ENCODE data around the gene RAET1L. TPM values are rescaled to one million over a fixed set of nuclear protein-coding genes. Genes with fewer than 3 reads are reported as not detected.

RAET1L gene
- total and polyA plus RNA-seq, 10 of the 15 experiments (the other 5 are each of a cell fraction or from before 2014, with no cell fraction given) = not detected

DNA sequence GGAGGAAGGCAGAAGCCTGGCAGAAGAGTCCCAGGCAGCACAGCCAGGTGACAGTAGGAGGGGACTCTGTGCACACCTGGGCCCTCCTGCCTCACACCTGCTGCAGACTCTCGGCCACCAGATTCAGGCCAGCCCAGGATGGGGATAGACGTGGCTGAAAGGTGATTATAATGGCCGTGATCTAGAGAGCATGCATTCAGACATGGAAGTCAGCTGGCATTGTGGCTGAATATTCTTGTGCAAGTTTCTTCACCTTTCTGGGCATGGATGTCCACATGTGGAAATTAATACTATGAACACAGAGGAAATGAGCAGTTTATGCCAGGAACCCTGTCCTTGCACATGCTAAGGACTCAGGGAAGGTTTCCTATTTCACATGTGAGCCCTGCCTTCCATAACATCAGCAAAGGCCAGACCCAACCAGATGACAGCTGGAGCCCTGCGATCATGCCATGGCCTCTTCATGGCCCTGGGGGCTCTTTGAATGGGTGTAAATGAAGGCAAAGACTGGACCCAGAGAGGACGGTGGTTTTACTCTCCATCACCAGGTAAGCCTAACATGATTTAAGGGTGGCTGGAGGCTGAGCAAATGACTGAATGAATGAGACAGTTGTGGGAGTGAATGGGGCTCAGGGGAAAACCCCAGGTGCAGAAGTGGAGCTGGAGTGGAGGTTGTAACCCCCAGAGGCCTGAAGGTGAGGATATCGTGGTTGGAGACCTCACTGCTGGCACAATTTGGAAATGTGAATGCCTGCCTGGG lies 2.7 kb upstream of the RAET1L start:
- intact Hi-C loops (cut with micrococcal nuclease; ENCODE audit: unreplicated experiment) (no loop called here), in situ Hi-C loops (cut with MboI) (no loop called here)
- FAIRE-seq (no peak), ATAC-seq (no peak), DNase-seq (ENCODE audit: low read depth, low spot score) (no peak)
- no TSS peak for BruUV-seq (replicated peaks)
- H3K79me2 ChIP-seq (ENCODE audit: control insufficient read depth, insufficient read depth, low read length) = no peaks in the 10 kb centered on the region
- H3K27me3 ChIP-seq (replicated peaks in 1 of 2; ENCODE audit: control insufficient read depth in 2 of 2, insufficient read depth in 2 of 2, low read length in 1 of 2) = peaks cover 0 to 14% of the 10 kb centered on the region in 2 experiments; a peak in 3 of 4 replicates
- H3K9me3 ChIP-seq (replicated peaks; ENCODE audit: control insufficient read depth, insufficient read depth, low read length) = no peaks in the 10 kb centered on the region
- H3K27ac ChIP-seq (ENCODE audit: control insufficient read depth, insufficient read depth) = no peak overlapping the region
- no peak overlapping the region for H3K4me2 ChIP-seq (ENCODE audit: control insufficient read depth, insufficient read depth)
- no peaks in the 10 kb centered on the region; the same call in 1 of the 2 replicates for H3K4me1 ChIP-seq (ENCODE audit: control insufficient read depth, insufficient read depth, low read length)
- ChIA-PET RAD21 (ENCODE audit: unreplicated experiment) (no interaction called here), CTCF (no interaction called here), SMC1A (ENCODE audit: uncharacterized antibody, unreplicated experiment) (no interaction called here), POLR2A (no interaction called here)
- no peaks in the 10 kb centered on the region for H3K36me3 ChIP-seq (ENCODE audit: control insufficient read depth in 2 of 2, insufficient read depth in 2 of 2, low read length in 1 of 2)
- 16% methylated on average over 6 of the region's 6 CpGs for WGBS (ENCODE audit: insufficient coverage, insufficient replicate concordance, low lambda C conversion rate, missing lambda C conversion rate)
- H2AFZ ChIP-seq (ENCODE audit: control insufficient read depth, low read depth, low read length) = no peak overlapping the region
- no peak overlapping the region for H3K4me3 ChIP-seq
- TF ChIP-seq POLR2A (IDR thresholded peaks at IDR 0.05; ENCODE audit: low read depth, low read length) = no peak
- TF ChIP-seq HDGF (IDR thresholded peaks at IDR 0.05) = no peak
- no peak for TF ChIP-seq NFYA (IDR thresholded peaks at IDR 0.05; ENCODE audit: borderline replicate concordance, low read depth, low read length)
- no peak for TF ChIP-seq IKZF2 (IDR thresholded peaks at IDR 0.05)
- TF ChIP-seq MTA3 (IDR thresholded peaks at IDR 0.05; ENCODE audit: borderline replicate concordance, low read length) = no peak
- no peak for TF ChIP-seq TARDBP (IDR thresholded peaks at IDR 0.05; ENCODE audit: borderline replicate concordance)
- no peak for TF ChIP-seq BRCA1 (IDR thresholded peaks at IDR 0.05; ENCODE audit: low read depth, low read length)
- TF ChIP-seq, protein P1, sequence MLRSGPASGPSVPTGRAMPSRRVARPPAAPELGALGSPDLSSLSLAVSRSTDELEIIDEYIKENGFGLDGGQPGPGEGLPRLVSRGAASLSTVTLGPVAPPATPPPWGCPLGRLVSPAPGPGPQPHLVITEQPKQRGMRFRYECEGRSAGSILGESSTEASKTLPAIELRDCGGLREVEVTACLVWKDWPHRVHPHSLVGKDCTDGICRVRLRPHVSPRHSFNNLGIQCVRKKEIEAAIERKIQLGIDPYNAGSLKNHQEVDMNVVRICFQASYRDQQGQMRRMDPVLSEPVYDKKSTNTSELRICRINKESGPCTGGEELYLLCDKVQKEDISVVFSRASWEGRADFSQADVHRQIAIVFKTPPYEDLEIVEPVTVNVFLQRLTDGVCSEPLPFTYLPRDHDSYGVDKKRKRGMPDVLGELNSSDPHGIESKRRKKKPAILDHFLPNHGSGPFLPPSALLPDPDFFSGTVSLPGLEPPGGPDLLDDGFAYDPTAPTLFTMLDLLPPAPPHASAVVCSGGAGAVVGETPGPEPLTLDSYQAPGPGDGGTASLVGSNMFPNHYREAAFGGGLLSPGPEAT (IDR thresholded peaks at IDR 0.05; ENCODE audit: low read depth) = no peak
- TF ChIP-seq FOS (IDR thresholded peaks at IDR 0.05; ENCODE audit: borderline replicate concordance, extremely low read depth, insufficient read length) = no peak
- TF ChIP-seq POLR2AphosphoS5 (IDR thresholded peaks at IDR 0.05; ENCODE audit: low read length) = no peak
- no peak for TF ChIP-seq SIX5 (IDR thresholded peaks at IDR 0.05; ENCODE audit: low read depth, low read length, severe bottlenecking)
- no peak for TF ChIP-seq MEF2A (IDR thresholded peaks at IDR 0.05; ENCODE audit: insufficient read depth, low read depth, low read length)
- no peak for TF ChIP-seq RCOR1 (conservative IDR thresholded peaks at IDR 0.05; ENCODE audit: low read depth, low read length)
- TF ChIP-seq EGR1 (IDR thresholded peaks at IDR 0.05; ENCODE audit: borderline replicate concordance in 1 of 2, low read depth in 2 of 2, low read length in 2 of 2) = no peak
- no peak for TF ChIP-seq ZNF207 (IDR thresholded peaks at IDR 0.05; ENCODE audit: borderline replicate concordance)
- H4K20me1 ChIP-seq (ENCODE audit: control insufficient read depth, insufficient read depth) = no peaks in the 10 kb centered on the region
- no peak overlapping the region for H3K9ac ChIP-seq (ENCODE audit: control insufficient read depth, insufficient read depth, low read length)
